DOHH2 (cell line): ENCODE results near the gene ZYX.
A peak's percentile ranks its signal among the peaks of the same experiment; 100 is the strongest.

Source experiments
- H3F3A ChIP-seq: fragments of 200-600 bp; sonication (generic), shearing (Covaris generic); 2 replicates; pipeline ENCODE4 v1.6.0; 2016; ENCODE audit warnings: antibody characterized with exemption, mild to moderate bottlenecking; ENCODE audit not compliant: control insufficient read depth, insufficient read depth
- H3K27ac ChIP-seq: fragments of 200-600 bp; sonication (generic); 2 replicates; pipeline ENCODE4 v1.5.1; 2014; ENCODE audit warnings: low read depth, mild to moderate bottlenecking, low read length, moderate library complexity
- H3K27me3 ChIP-seq: fragments of 200-600 bp; sonication (generic); 2 replicates; pipeline ENCODE4 v1.6.1; 2014; ENCODE audit warnings: mild to moderate bottlenecking, low read length, mixed read lengths; ENCODE audit not compliant: control insufficient read depth
- H3K36me3 ChIP-seq: fragments of 200-600 bp; sonication (generic); 2 replicates; pipeline ENCODE4 v1.6.1; 2014; ENCODE audit warnings: mild to moderate bottlenecking, low read length, moderate library complexity, mixed read lengths; ENCODE audit not compliant: control insufficient read depth
- H3K4me1 ChIP-seq: fragments of 200-600 bp; sonication (generic); 2 replicates; pipeline ENCODE4 v1.6.1; 2014; ENCODE audit warnings: mild to moderate bottlenecking, low read length, mixed read lengths; ENCODE audit not compliant: control insufficient read depth
- H3K4me2 ChIP-seq: fragments of 200-600 bp; sonication (generic); 2 replicates; pipeline ENCODE4 v1.6.0; 2014; ENCODE audit warnings: mild to moderate bottlenecking, low read length, moderate library complexity
- H3K4me3 ChIP-seq: fragments of 200-600 bp; sonication (generic); 2 replicates; pipeline ENCODE4 v1.5.1; 2014; ENCODE audit warnings: mild to moderate bottlenecking, low read length, mixed read lengths
- H3K79me2 ChIP-seq: fragments of 200-600 bp; sonication (generic); 2 replicates; pipeline ENCODE4 v1.6.1; 2014; ENCODE audit warnings: mild to moderate bottlenecking, low read length, mixed read lengths; ENCODE audit not compliant: control insufficient read depth
- H3K9me2 ChIP-seq: fragments of 200-600 bp; sonication (generic); replicated peaks from 2 replicates; pipeline ENCODE4 v1.6.1; 2014; ENCODE audit warnings: mild to moderate bottlenecking, low read length, mixed read lengths; ENCODE audit not compliant: control insufficient read depth
- H3K9me3 ChIP-seq: fragments of 200-600 bp; sonication (generic); 2 replicates; pipeline ENCODE4 v1.6.1; 2014; ENCODE audit warnings: antibody characterized with exemption, low read length, mixed read lengths; ENCODE audit not compliant: control insufficient read depth, insufficient read depth
- H4K20me1 ChIP-seq: fragments of 200-600 bp; sonication (generic); 2 replicates; pipeline ENCODE4 v1.6.0; 2014; ENCODE audit warnings: low read depth, mild to moderate bottlenecking, antibody characterized with exemption, low read length, moderate library complexity; ENCODE audit not compliant: control insufficient read depth, insufficient read depth
- EZH2phosphoT487 ChIP-seq: fragments of 200-600 bp; sonication (generic); IDR thresholded peaks from 2 replicates; pipeline ENCODE4 v1.6.1; 2017; ENCODE audit warnings: borderline replicate concordance, mild to moderate bottlenecking, antibody characterized with exemption, low read length, moderate library complexity, mixed read lengths
- TF ChIP-seq, protein P1 (sequence below): fragments of 200-600 bp; sonication (generic); IDR thresholded peaks from one replicate; pipeline ENCODE4 v1.5.1; 2014; ENCODE audit warnings: antibody characterized with exemption, mild to moderate bottlenecking, low read depth, low read length; ENCODE audit not compliant: poor library complexity, severe bottlenecking

Gene ZYX

DNA sequence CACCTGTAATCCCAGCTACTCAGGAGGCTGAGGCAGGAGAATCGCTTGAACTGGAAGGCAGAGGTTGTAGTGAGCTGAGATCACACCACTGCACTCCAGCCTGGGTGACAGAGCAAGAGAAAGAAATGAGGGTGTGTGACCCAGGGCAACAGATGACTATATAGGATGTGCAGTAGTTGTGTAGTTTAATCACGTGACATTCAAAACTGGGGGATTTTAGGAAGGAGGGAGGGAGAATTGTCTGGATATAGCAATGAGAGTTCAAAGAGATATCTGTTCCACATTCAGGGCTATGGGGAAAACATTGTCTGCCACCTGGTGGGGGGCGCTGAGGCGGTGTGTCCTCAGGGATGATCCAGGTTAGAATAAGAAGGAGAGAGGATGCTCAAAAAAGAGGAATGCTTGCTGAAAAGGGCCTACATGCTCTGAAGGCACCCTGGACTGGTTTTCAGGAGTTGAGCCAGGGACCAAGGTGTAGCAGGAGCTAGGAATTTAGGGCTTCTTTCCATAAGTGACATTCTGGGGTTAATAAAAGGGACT is 7.8 kb upstream of the ZYX start:
- no peaks in the 10 kb centered on the region for H3K36me3 ChIP-seq
- no peaks in the 10 kb centered on the region for H3K9me3 ChIP-seq
- H3F3A ChIP-seq = no peaks in the 10 kb centered on the region
- H3K79me2 ChIP-seq = no peaks in the 10 kb centered on the region
- H3K4me1 ChIP-seq = peaks cover 19% of the 10 kb centered on the region
- TF ChIP-seq, protein P1, sequence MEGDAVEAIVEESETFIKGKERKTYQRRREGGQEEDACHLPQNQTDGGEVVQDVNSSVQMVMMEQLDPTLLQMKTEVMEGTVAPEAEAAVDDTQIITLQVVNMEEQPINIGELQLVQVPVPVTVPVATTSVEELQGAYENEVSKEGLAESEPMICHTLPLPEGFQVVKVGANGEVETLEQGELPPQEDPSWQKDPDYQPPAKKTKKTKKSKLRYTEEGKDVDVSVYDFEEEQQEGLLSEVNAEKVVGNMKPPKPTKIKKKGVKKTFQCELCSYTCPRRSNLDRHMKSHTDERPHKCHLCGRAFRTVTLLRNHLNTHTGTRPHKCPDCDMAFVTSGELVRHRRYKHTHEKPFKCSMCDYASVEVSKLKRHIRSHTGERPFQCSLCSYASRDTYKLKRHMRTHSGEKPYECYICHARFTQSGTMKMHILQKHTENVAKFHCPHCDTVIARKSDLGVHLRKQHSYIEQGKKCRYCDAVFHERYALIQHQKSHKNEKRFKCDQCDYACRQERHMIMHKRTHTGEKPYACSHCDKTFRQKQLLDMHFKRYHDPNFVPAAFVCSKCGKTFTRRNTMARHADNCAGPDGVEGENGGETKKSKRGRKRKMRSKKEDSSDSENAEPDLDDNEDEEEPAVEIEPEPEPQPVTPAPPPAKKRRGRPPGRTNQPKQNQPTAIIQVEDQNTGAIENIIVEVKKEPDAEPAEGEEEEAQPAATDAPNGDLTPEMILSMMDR = no peak
- no peak for TF ChIP-seq EZH2phosphoT487
- H3K4me3 ChIP-seq = no peak overlapping the region
- no peak overlapping the region for H3K4me2 ChIP-seq
- H4K20me1 ChIP-seq = no peaks in the 10 kb centered on the region
- H3K27ac ChIP-seq = no peak overlapping the region
- H3K27me3 ChIP-seq = peaks cover 6% of the 10 kb centered on the region
- no peaks in the 10 kb centered on the region for H3K9me2 ChIP-seq

DNA sequence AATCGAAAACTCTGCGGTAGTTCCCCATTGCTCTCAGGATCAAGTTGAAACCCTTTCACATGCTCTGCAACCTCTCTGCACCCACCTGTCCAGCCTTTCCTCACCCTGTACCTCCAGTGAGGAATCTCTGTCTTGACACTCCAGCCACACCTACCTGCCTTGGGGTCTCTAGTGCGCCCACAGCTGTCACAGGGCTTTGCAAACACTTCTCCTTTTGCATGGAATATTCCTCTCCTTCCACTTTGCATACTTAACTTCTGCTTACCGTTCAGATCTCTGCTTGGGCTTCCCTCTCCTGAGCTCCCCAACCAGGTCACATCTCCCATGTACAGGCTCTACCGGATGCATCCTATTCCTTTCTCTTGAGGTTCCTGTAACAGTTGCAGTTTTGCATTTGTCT is 6.6 kb upstream of the ZYX start:
- H3F3A ChIP-seq = no peaks in the 10 kb centered on the region
- no peaks in the 10 kb centered on the region for H4K20me1 ChIP-seq
- peak overlapping the region; percentile 26 for H3K4me2 ChIP-seq
- peak overlapping the region; percentile 0; the same call in 1 of the 2 replicates for H3K4me3 ChIP-seq
- no peak overlapping the region for H3K27ac ChIP-seq
- no peaks in the 10 kb centered on the region for H3K9me2 ChIP-seq
- H3K36me3 ChIP-seq = no peaks in the 10 kb centered on the region
- no peaks in the 10 kb centered on the region for H3K9me3 ChIP-seq
- TF ChIP-seq, protein P1 = no peak
- TF ChIP-seq EZH2phosphoT487 = no peak
- H3K79me2 ChIP-seq = no peaks in the 10 kb centered on the region
- H3K4me1 ChIP-seq = peaks cover 24% of the 10 kb centered on the region
- no peaks in the 10 kb centered on the region for H3K27me3 ChIP-seq

DNA sequence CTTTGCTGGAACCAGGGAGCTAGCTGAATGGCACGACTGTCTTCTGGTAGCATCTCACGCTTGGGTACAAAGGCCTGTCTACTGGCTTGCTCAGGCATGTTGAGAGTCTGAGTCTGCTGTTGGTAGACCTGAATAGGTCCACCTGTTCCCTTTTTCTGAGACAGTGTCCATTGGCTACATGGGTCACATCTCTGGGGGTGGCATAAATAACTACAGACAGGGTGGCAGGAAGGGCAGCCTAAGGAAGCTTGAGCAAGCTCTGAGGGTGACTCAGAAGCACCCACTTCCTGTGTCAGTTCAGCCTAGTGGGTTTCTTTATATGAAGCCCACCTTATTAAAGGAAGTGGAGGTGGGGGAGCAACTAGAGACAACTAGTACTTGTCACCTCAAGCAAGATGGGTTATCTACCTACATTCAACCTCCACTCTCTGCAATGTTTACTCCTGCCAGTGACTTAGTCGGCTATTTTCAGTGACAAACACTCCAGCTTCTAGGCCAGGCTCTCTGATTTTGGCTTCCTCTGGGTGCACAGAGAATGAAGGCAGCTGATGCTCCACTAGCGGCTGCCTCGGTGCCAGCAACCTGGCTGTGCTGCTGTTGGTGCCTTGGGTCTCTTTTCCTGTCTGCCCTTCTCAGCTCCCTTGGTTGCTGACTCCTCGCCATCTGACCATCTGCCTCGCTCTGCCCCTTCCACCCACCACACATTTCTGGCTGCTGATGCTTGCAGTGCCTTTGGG is 5.7 kb upstream of the ZYX start:
- H3K9me3 ChIP-seq = no peaks in the 10 kb centered on the region
- peaks cover 29% of the 10 kb centered on the region for H3K4me1 ChIP-seq
- H3K36me3 ChIP-seq = no peaks in the 10 kb centered on the region
- H3F3A ChIP-seq = no peaks in the 10 kb centered on the region
- no peaks in the 10 kb centered on the region for H3K9me2 ChIP-seq
- H3K27me3 ChIP-seq = no peaks in the 10 kb centered on the region
- H3K4me3 ChIP-seq = peak overlapping the region; percentile 0; the same call in 1 of the 2 replicates
- TF ChIP-seq, protein P1 = no peak
- TF ChIP-seq EZH2phosphoT487 = no peak
- H3K4me2 ChIP-seq = peak overlapping the region; percentile 26
- no peaks in the 10 kb centered on the region for H4K20me1 ChIP-seq
- no peaks in the 10 kb centered on the region for H3K79me2 ChIP-seq
- H3K27ac ChIP-seq = no peak overlapping the region
